Measurements from ENCODE around the gene CBLB.
"Not testable (repeated sequence)": the region's sequence is repeated elsewhere in the genome, so short reads cannot be mapped to it uniquely, and the experiment has no call there.

CBLB gene

DNA sequence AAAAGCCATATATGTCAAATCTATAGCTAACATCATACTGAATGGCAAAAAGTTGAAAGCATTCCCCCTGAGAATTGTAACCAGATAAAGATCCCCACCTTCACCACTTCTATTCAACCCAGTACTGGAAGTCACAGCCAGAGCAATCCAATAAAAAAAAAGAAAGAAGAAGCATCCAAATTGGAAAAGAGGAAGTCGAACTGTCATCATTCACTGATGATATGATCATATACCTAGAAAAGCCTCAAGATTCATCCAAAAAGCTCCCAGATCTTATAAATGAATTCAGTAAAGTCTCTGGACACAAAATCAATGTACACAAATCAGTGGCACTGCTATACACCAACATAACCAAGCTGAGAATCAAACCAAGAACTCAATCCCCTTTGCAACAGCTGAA, 97.4 kb downstream of the CBLB start:
- Histone ChIP-seq H3K27ac (ENCODE audit: low read depth, low read length, severe bottlenecking) (no peak overlapping the region), H3K36me3 (ENCODE audit: control insufficient read depth, insufficient read depth, low read length) (peaks cover 8% of the 10 kb centered on the region), H3K4me1 (ENCODE audit: control insufficient read depth, insufficient read depth, low read length, poor library complexity, severe bottlenecking) (no peaks in the 10 kb centered on the region), H3K4me3 (ENCODE audit: extremely low read depth, insufficient read depth, low read length, poor library complexity, severe bottlenecking) (no peak overlapping the region), H3K9me3 (ENCODE audit: control insufficient read depth, low read length) (no peaks in the 10 kb centered on the region)
- WGBS, 2 experiments (ENCODE audit: insufficient coverage in 2 of 2): no CpG with 5 or more reads among the region's 1 CpG

- no peaks in the 10 kb centered on the region for H3K4me1 ChIP-seq (ENCODE audit: control insufficient read depth, insufficient read depth, low read length, poor library complexity, severe bottlenecking)
- H3K27ac ChIP-seq (ENCODE audit: low read depth, low read length, severe bottlenecking): no peak overlapping the region
- H3K9me3 ChIP-seq (ENCODE audit: control insufficient read depth, low read length): no peaks in the 10 kb centered on the region
- H3K4me3 ChIP-seq (ENCODE audit: extremely low read depth, insufficient read depth, low read length, poor library complexity, severe bottlenecking): no peak overlapping the region
- WGBS, 2 experiments (ENCODE audit: insufficient coverage in 2 of 2): 90 to 94% methylated on average over 2 to 3 of the region's 4 CpGs
- H3K36me3 ChIP-seq (ENCODE audit: control insufficient read depth, insufficient read depth, low read length): peaks cover 4% of the 10 kb centered on the region
Observed at GRCh38 chr3:105770410-105770809, 98.4 kb downstream of the CBLB start.

DNA sequence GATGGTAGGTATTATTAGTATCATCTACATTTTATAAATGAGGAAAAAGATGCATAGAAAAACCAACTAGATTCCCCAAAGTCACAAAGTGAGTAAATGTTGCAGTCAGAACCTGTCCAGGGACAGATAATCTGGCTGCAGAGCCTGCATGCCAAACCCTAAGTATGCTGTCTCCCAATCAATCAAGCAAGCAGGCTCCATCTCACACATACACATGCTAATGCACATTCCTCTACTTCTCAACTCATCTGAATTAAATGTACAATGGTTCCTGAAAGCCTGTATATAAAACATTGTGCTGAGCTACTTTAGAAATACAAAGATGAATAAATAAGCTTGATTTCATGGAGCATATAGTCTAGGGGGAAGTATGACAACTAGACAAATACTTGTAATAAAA, 101.0 kb downstream of the CBLB start:
- no peak overlapping the region for H3K4me3 ChIP-seq (ENCODE audit: extremely low read depth, insufficient read depth, low read length, poor library complexity, severe bottlenecking)
- peaks cover 24% of the 10 kb centered on the region for H3K36me3 ChIP-seq (ENCODE audit: control insufficient read depth, insufficient read depth, low read length)
- H3K4me1 ChIP-seq (ENCODE audit: control insufficient read depth, insufficient read depth, low read length, poor library complexity, severe bottlenecking): no peaks in the 10 kb centered on the region
- peaks cover 15% of the 10 kb centered on the region for H3K9me3 ChIP-seq (ENCODE audit: control insufficient read depth, low read length)
- no peak overlapping the region for H3K27ac ChIP-seq (ENCODE audit: low read depth, low read length, severe bottlenecking)

DNA sequence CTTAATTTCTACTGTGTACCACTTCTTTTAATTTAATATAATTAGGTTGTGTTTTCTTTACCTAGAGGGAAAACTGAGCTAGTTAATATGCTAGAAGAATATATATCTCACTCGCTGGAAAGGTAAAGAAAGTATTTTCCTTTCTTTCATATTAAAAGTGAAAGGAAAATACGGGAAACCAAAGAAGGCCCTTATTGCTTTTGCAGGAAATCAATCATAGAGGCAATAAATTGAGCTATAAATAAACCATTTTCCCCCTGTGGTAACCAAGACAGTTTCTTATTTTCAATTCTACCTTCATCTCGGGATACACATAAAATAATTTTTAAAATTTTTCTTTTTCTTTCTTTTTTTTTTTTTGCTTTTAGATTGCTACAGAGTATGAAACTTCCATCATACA, 101.6 kb downstream of the CBLB start:
- H3K4me3 ChIP-seq (ENCODE audit: extremely low read depth, insufficient read depth, low read length, poor library complexity, severe bottlenecking): no peak overlapping the region
- H3K36me3 ChIP-seq (ENCODE audit: control insufficient read depth, insufficient read depth, low read length): peaks cover 30% of the 10 kb centered on the region
- no peak overlapping the region for H3K27ac ChIP-seq (ENCODE audit: low read depth, low read length, severe bottlenecking)
- H3K9me3 ChIP-seq (ENCODE audit: control insufficient read depth, low read length): peaks cover 20% of the 10 kb centered on the region
- no CpG with 5 or more reads among the region's 3 CpGs for WGBS, 2 experiments (ENCODE audit: insufficient coverage in 2 of 2)
- H3K4me1 ChIP-seq (ENCODE audit: control insufficient read depth, insufficient read depth, low read length, poor library complexity, severe bottlenecking): no peaks in the 10 kb centered on the region

GRCh38 chr3:105765308-105765639, 103.5 kb downstream of the CBLB start:
- H3K36me3 ChIP-seq (ENCODE audit: control insufficient read depth, insufficient read depth, low read length): peaks cover 44% of the 10 kb centered on the region
- peaks cover 33% of the 10 kb centered on the region for H3K9me3 ChIP-seq (ENCODE audit: control insufficient read depth, low read length)
- no peak overlapping the region for H3K4me3 ChIP-seq (ENCODE audit: extremely low read depth, insufficient read depth, low read length, poor library complexity, severe bottlenecking)
- H3K4me1 ChIP-seq (ENCODE audit: control insufficient read depth, insufficient read depth, low read length, poor library complexity, severe bottlenecking): no peaks in the 10 kb centered on the region
- H3K27ac ChIP-seq (ENCODE audit: low read depth, low read length, severe bottlenecking): no peak overlapping the region

- H3K4me1 ChIP-seq (ENCODE audit: control insufficient read depth, insufficient read depth, low read length, poor library complexity, severe bottlenecking): no peaks in the 10 kb centered on the region
- no peak overlapping the region for H3K4me3 ChIP-seq (ENCODE audit: extremely low read depth, insufficient read depth, low read length, poor library complexity, severe bottlenecking)
- H3K27ac ChIP-seq (ENCODE audit: low read depth, low read length, severe bottlenecking): no peak overlapping the region
- 80 to 100% methylated on average over 1 to 2 of the region's 2 CpGs for WGBS, 2 experiments (ENCODE audit: insufficient coverage in 2 of 2)
- H3K9me3 ChIP-seq (ENCODE audit: control insufficient read depth, low read length): peaks cover 33% of the 10 kb centered on the region
- H3K36me3 ChIP-seq (ENCODE audit: control insufficient read depth, insufficient read depth, low read length): peaks cover 48% of the 10 kb centered on the region
Observed at GRCh38 chr3:105764378-105765307, 104.2 kb downstream of the CBLB start.

- H3K9me3 ChIP-seq (ENCODE audit: control insufficient read depth, low read length): peaks cover 41% of the 10 kb centered on the region
- H3K4me3 ChIP-seq (ENCODE audit: extremely low read depth, insufficient read depth, low read length, poor library complexity, severe bottlenecking): no peak overlapping the region
- H3K36me3 ChIP-seq (ENCODE audit: control insufficient read depth, insufficient read depth, low read length): peaks cover 57% of the 10 kb centered on the region
- H3K27ac ChIP-seq (ENCODE audit: low read depth, low read length, severe bottlenecking): no peak overlapping the region
- H3K4me1 ChIP-seq (ENCODE audit: control insufficient read depth, insufficient read depth, low read length, poor library complexity, severe bottlenecking): no peaks in the 10 kb centered on the region
Observed at GRCh38 chr3:105763659-105764036, 105.2 kb downstream of the CBLB start.

GRCh38 chr3:105762749-105763658, 105.8 kb downstream of the CBLB start:
- Histone ChIP-seq H3K4me1 (ENCODE audit: control insufficient read depth, insufficient read depth, low read length, poor library complexity, severe bottlenecking) (no peaks in the 10 kb centered on the region), H3K9me3 (ENCODE audit: control insufficient read depth, low read length) (peaks cover 42% of the 10 kb centered on the region), H3K4me3 (ENCODE audit: extremely low read depth, insufficient read depth, low read length, poor library complexity, severe bottlenecking) (no peak overlapping the region), H3K36me3 (ENCODE audit: control insufficient read depth, insufficient read depth, low read length) (peaks cover 64% of the 10 kb centered on the region), H3K27ac (ENCODE audit: low read depth, low read length, severe bottlenecking) (no peak overlapping the region)
- 86 to 89% methylated on average over 7 to 8 of the region's 13 CpGs for whole genome bisulfite sequencing, 2 experiments (ENCODE audit: insufficient coverage in 2 of 2)

DNA sequence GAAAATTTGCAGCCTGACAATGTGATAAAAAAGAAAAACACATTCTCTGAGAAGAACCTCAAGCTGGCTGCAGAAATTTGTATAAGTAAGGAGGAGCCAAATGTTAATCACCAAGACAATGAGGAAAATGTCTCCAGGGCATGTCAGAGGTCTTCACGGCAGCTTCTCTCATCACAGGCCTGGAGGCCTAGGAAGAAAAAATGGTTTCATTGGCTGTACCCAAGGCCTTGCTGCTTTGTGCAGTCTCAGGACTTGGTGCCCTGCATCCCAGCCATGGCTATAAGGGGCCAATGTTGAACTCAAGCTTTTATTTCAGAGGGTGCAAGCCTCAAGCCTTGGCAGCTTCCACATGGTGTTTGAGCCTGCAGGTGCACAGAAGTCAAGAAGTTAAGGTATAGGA, 106.6 kb downstream of the CBLB start:
- Histone ChIP-seq H3K36me3 (ENCODE audit: control insufficient read depth, insufficient read depth, low read length) (peaks cover 64% of the 10 kb centered on the region), H3K9me3 (ENCODE audit: control insufficient read depth, low read length) (peaks cover 42% of the 10 kb centered on the region)
- not testable (repeated sequence) for H3K4me3 ChIP-seq (ENCODE audit: extremely low read depth, insufficient read depth, low read length, poor library complexity, severe bottlenecking); H3K27ac ChIP-seq (ENCODE audit: low read depth, low read length, severe bottlenecking); H3K4me1 ChIP-seq (ENCODE audit: control insufficient read depth, insufficient read depth, low read length, poor library complexity, severe bottlenecking)
- WGBS, 2 experiments (ENCODE audit: insufficient coverage in 2 of 2): 100% methylated on average over 1 of the region's 1 CpG; no CpG with 5 or more reads in 1 of the 2 experiments

- no peak overlapping the region for H3K27ac ChIP-seq (ENCODE audit: low read depth, low read length, severe bottlenecking)
- no peak overlapping the region for H3K4me3 ChIP-seq (ENCODE audit: extremely low read depth, insufficient read depth, low read length, poor library complexity, severe bottlenecking)
- H3K36me3 ChIP-seq (ENCODE audit: control insufficient read depth, insufficient read depth, low read length): peaks cover 58% of the 10 kb centered on the region
- WGBS, 2 experiments (ENCODE audit: insufficient coverage in 2 of 2): 97 to 100% methylated on average over 6 of the region's 6 CpGs
- no peaks in the 10 kb centered on the region for H3K4me1 ChIP-seq (ENCODE audit: control insufficient read depth, insufficient read depth, low read length, poor library complexity, severe bottlenecking)
- H3K9me3 ChIP-seq (ENCODE audit: control insufficient read depth, low read length): peaks cover 39% of the 10 kb centered on the region
Observed at GRCh38 chr3:105759442-105760078, 109.3 kb downstream of the CBLB start.
